WTC11 (cell line): ENCODE measurements around the gene LOX.

Experiments used
- CTCF ChIP-seq: fragments of 200-600 bp; IDR thresholded peaks from 2 replicates; pipeline ENCODE4 v1.8.0; 2022; ENCODE audit warnings: antibody characterized with exemption
- JUN ChIP-seq: sonication (generic); formaldehyde crosslinking; IDR thresholded peaks from 2 replicates; pipeline ENCODE4 v1.8.0; 2023; ENCODE audit warnings: mild to moderate bottlenecking, missing genetic modification reagents
- NFYB ChIP-seq: sonication (generic); formaldehyde crosslinking; conservative IDR thresholded peaks from 2 replicates; pipeline ENCODE4 v1.8.0; 2022; ENCODE audit warnings: low read depth, missing genetic modification reagents
- ZNF138 ChIP-seq: sonication (generic); formaldehyde crosslinking; conservative IDR thresholded peaks from 2 replicates; pipeline ENCODE4 v1.8.1; 2022; ENCODE audit warnings: mild to moderate bottlenecking, moderate library complexity, missing genetic modification reagents

DNA sequence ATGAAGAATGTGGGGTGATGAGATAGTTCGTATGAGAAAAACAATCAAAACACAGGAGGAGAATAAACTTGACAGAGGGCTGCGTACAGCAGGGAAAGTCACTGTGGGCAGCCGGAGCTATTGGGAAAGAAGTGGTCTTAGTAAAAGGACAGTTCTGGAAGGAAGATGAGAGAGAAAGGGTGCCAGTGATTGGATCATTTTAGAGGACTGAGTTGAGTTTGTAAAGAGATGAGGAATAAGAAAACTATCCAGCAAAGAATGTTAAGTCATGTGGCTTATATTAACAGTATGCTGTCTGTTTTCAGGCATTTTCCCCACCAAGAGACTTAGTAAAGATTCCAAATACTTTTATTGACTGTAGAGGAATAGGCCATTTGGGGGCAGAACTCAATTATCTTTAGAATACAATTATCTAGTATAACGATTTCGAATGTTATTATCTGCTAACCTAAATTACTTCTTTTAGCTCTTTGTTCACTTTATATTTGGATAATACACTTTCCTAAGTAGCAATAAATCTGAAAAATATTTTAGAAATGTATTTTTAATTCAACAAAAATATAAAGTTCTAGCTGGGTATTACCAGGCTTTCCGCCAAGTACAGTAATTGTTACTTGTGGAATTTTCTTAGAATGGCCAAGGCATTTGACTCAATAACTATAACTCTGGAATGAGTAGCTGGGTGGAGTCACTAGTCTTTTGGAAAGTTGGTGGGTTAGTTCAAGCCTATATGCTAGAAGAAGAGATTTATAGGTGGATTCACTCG, 15.5 kb upstream of the LOX start:
- TF ChIP-seq JUN (CRISPR knock-in tag), result no peak
- no peak for TF ChIP-seq ZNF138 (CRISPR knock-in tag)
- TF ChIP-seq CTCF, result no peak
- no peak for TF ChIP-seq NFYB (CRISPR knock-in tag)
